Fibroblast of mammary gland (primary cell): ENCODE measurements around the gene PANX2.

ENCODE experiments used
- DNase-seq: peaks from one replicate; pipeline ENCODE4 v3.0.0-alpha.2; 2010; ENCODE audit warnings: low read depth
- H3K4me3 ChIP-seq: 2 replicates; pipeline ENCODE4 v1.5.1; 2011; ENCODE audit warnings: low read depth, mild to moderate bottlenecking, low read length, moderate library complexity; ENCODE audit not compliant: control insufficient read depth
- TF ChIP-seq, protein P1 (sequence below): conservative IDR thresholded peaks from 2 replicates; pipeline ENCODE4 v1.5.1; 2011; ENCODE audit warnings: low read depth, low read length, inconsistent platforms; ENCODE audit not compliant: control insufficient read depth, insufficient read depth

Gene PANX2, protein sequence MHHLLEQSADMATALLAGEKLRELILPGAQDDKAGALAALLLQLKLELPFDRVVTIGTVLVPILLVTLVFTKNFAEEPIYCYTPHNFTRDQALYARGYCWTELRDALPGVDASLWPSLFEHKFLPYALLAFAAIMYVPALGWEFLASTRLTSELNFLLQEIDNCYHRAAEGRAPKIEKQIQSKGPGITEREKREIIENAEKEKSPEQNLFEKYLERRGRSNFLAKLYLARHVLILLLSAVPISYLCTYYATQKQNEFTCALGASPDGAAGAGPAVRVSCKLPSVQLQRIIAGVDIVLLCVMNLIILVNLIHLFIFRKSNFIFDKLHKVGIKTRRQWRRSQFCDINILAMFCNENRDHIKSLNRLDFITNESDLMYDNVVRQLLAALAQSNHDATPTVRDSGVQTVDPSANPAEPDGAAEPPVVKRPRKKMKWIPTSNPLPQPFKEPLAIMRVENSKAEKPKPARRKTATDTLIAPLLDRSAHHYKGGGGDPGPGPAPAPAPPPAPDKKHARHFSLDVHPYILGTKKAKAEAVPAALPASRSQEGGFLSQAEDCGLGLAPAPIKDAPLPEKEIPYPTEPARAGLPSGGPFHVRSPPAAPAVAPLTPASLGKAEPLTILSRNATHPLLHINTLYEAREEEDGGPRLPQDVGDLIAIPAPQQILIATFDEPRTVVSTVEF

GRCh38 chr22:50170453-50171318, at the start of gene PANX2:
PANX2 (plus strand) TSS chr22:50170731; CDS start chr22:50170731, 0 bp downstream.
- no peak for DNase-seq
- no peak within 1 kb of the TSS for H3K4me3 ChIP-seq
- TF ChIP-seq, protein P1, sequence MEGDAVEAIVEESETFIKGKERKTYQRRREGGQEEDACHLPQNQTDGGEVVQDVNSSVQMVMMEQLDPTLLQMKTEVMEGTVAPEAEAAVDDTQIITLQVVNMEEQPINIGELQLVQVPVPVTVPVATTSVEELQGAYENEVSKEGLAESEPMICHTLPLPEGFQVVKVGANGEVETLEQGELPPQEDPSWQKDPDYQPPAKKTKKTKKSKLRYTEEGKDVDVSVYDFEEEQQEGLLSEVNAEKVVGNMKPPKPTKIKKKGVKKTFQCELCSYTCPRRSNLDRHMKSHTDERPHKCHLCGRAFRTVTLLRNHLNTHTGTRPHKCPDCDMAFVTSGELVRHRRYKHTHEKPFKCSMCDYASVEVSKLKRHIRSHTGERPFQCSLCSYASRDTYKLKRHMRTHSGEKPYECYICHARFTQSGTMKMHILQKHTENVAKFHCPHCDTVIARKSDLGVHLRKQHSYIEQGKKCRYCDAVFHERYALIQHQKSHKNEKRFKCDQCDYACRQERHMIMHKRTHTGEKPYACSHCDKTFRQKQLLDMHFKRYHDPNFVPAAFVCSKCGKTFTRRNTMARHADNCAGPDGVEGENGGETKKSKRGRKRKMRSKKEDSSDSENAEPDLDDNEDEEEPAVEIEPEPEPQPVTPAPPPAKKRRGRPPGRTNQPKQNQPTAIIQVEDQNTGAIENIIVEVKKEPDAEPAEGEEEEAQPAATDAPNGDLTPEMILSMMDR = no peak

DNA sequence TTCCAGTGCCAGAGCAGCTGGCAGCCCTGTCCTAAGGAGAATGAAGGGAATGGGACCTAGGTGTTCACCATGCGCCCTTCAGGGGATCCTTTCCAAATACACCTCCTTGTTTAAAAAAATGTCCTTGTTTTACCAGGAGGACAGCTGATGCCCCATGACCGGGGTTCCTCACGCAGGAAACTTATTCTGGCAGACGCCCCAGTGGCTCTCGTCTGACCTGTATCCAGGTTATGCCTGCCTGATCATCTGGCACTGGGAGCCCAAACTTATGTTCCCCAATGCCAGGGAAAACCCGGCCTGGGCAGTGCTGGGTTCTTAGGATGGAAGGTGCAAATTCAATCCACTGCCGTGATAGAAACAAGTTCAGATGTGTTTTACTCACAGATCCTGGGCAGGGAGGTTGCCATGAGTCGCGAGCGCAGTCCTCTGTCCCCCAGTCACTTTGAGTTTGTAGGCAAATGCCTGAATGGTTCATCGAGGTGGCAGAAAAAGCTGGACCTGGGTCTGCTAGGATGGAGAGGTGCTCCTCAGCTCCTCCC, 49.3 kb upstream of the PANX2 start:
- H3K4me3 ChIP-seq = no peak overlapping the region
- DNase-seq = no peak
- TF ChIP-seq, protein P1 = no peak

- no peak overlapping the region for H3K4me3 ChIP-seq
- DNase-seq = no peak
- TF ChIP-seq, protein P1 = no peak
These were observed 47.4 kb upstream of the PANX2 start for GRCh38 chr22:50123119-50123518.

DNA sequence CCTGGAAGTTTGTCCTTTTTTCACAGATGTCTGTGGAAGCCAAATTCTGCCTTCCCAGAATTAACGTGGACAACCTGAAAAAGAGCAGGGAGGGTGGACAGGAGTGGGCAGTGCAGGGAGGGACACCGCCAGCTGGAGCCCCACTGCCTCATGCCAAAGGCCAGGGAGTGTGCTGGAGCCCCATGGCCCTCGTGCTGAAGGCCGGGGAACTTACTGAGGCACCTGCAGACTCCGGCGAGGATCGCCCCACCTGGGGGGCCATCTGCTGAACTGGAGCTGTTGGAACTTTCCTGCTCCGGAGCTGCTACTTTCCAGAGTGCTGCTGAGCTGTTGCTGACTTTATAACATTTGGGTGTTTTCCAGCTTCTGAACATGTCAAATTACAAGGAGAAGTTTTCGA, 45.5 kb upstream of the PANX2 start:
- DNase-seq = no peak
- TF ChIP-seq, protein P1 = no peak
- no peak overlapping the region for H3K4me3 ChIP-seq

DNA sequence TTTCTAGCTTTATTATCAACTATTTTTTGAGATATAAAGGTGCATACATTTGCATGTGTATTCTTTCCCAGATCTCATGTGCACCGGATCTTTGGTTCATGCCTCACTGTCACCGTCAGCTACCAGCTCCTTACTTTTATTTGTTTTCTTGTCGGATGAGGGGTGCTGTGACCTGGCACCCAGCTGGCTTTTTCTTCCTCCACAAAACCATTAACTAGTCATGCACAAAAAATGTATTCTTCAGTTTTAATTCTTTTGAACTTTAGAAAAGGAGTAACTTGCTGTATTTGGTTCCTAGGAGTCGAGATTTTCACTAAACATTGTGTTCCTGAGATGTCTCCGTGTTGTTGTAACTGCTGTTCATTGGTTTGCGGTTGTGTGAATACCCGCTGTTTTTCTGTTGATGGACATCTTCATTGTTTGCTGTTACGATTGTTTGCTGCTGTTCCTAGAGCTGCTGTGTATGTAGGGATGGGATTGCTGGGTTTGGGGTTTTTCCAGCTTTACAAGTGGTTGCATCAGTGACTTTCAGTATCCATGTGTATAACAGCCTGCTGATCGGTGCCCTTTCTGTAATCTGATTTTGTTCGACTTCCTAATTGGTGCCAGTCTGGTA, 41.3 kb upstream of the PANX2 start:
- DNase-seq = no peak
- no peak overlapping the region for H3K4me3 ChIP-seq
- TF ChIP-seq, protein P1 = no peak

- DNase-seq = no peak
- TF ChIP-seq, protein P1 = no peak
- H3K4me3 ChIP-seq = no peak overlapping the region
These were observed 38.6 kb upstream of the PANX2 start for GRCh38 chr22:50131894-50132293.
